Ovary (tissue), 3 donors: ENCODE results near the gene KRCC1.

Experiments
- CTCF ChIP-seq, 3 donors: fragments of 450-650 bp in 2 of 3; fragments of 200-600 bp in 1 of 3; IDR thresholded peaks; one replicate each; pipeline versions ENCODE4 v1.5.1 to v1.8.0; 2016 to 2022; ENCODE audit warnings: antibody characterized with exemption in 3 of 3, mild to moderate bottlenecking in 1 of 3
- EP300 ChIP-seq: sonication (generic); formaldehyde crosslinking; IDR thresholded peaks from one replicate; pipeline ENCODE4 v1.6.1; 2017; ENCODE audit warnings: antibody characterized with exemption
- POLR2A ChIP-seq: fragments of 450-650 bp; IDR thresholded peaks from one replicate; pipeline ENCODE4 v1.6.1; 2017; ENCODE audit warnings: antibody characterized with exemption, mild to moderate bottlenecking, moderate library complexity
- donor health status: DM: no; HTN: no; CAD: no.

- no peak for TF ChIP-seq CTCF (IDR thresholded peaks at IDR 0.05)
- no peak for TF ChIP-seq POLR2A
- no peak for TF ChIP-seq EP300
Measured at GRCh38 chr2:87996570-87996969, 59.0 kb downstream of the KRCC1 start.
